Islet precursor cell (in vitro differentiated cells): ENCODE results near the gene DDX1.

Source experiments
- DNase-seq: peaks from one replicate; pipeline ENCODE4 v3.0.0-alpha.2; 2018

The DDX1 gene

DNA sequence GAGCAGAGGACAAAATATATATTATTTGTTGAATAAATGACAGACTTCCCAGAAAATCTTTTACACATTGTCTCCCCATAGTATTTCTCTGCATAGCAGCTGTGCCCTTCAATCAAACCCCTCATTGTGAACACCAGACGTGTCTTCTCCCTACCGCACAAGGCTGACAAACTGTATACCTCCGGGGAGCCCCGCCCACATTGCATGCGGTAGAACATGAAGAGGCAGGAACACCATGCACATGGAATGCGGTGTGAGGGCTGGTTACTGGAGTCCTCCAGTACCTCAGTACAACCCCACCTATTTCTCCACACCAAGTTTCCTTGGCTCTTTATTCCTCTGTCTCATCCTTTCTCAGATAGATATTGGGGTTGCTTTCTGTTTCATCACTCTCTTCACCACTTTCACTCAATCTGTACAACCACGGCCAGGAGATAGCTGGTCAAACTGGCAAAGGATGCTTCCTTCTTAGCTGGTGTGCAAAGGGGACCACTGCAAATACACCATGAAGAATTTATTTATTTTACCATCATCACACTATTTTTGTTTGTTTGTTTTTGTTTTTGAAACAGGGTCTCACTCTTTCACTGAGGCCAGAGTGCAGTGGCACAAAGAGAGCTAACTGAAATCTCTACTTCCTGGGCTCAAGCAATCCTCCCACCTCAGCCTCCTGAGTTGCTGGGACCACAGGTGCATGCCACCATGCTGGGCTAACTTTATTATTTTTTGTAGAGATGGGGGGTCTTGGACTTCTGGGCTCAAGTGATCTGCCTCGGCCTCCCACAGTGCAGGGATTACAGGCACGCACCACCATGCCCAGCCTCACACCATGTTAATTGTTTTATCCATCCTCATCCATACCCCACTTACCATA lies 28.2 kb upstream of the DDX1 start:
- DNase-seq, result no peak

DNA sequence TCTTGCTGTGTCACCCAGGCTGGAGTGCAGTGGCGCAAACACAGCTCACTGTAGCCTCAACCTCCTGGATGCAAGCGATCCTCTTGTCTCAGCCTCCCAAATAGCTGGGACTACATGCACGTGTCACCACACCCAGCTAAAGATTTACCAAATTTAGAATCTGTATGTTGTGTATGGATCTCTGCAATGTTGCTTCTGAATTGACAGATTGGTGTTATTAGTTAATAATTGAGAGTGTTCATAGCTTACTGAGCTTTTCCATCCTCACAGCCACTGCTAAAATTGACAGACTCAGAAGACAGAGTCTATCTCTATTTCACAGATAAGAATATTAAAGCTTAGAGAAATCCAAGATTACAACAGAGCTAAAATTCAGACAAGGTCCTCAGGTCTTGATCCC lies 26.3 kb upstream of the DDX1 start:
- no peak for DNase-seq

DNA sequence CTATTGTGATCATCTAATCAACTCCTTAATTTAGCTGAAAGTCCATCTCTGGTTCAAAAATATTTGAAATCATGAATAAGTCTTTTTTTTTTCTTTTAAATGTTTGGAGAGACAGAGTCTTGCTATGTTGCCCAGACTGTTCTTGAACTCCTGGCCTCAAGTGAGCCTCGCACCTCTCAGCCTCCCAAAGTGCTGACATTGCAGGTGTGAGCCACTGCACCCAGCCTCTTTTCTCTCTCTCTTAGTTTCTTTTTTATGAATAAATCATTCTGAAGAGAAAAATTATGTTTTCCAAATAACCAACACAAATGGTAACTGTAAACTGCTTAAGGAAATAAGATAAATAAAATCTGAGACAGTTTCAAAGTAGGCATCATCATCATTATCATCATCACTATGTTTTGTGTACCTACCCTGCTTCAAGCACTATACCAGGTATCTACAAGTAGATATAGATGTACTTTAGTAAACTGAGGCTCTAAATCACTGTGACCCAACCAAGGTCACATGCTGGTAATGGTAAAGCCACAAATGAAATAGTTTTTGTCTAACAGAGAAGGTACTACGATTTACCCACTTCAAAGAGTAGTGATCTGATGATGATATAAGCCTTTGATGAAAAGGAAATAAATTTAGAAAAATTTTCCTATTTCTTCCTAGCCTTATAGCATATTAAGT lies 25.5 kb upstream of the DDX1 start:
- no peak for DNase-seq

DNA sequence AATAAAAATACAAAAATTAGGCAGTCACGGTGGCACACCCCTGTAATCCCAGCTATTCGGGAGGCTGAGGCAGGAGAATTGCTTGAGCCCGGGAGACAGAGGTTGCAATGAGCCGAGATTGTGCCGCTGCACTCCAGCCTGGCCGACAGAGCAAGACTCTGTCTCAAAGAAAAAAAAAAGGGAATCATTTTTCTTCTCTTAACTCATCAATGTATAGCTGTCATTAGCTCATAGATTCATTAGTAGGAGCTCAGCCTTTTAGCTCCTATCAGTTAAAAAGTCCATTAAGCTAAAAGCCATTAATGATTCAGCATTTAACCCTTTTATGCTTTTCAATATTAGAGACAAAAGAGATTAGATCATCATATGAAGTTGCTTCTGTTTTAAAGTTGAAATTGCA lies 24.8 kb upstream of the DDX1 start:
- DNase-seq, result no peak

DNA sequence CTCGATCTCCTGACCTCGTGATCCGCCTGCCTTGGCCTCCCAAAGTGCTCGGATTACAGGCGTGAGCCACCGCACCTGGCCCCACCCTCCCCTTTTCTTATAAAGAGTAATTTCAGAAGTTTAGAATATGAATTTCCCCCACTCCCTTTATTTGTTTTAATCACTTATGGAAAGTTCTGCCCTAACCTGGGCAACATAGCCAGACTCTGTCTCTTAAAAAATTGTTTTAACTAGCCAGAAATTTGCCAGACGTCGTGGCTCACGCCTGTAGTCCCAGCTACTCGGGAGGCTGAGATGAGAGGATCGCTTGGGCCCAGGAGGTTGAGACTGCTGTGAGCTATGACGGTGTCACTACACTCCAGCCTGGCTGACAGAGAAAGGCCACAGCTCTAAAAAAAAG lies 22.8 kb upstream of the DDX1 start:
- no peak for DNase-seq

DNA sequence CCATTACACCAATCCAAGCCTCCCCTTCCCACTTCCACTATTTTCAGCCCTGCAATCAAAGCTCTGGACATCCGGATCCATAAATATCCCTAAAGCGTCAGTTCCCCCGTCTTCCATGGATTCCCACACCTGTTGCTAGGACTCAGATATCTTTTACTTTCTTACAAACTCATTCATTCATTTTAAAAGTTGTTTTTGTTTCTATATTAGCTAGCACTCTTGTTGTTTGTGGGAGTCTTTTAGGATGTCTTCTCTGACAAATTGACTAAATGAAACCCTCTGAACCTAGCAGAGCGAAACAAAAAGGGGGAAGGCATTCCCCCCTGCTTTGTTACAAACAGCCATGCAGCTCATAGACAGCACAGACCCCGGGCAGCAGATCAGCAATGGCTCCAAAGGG lies 21.6 kb upstream of the DDX1 start:
- no peak for DNase-seq

DNA sequence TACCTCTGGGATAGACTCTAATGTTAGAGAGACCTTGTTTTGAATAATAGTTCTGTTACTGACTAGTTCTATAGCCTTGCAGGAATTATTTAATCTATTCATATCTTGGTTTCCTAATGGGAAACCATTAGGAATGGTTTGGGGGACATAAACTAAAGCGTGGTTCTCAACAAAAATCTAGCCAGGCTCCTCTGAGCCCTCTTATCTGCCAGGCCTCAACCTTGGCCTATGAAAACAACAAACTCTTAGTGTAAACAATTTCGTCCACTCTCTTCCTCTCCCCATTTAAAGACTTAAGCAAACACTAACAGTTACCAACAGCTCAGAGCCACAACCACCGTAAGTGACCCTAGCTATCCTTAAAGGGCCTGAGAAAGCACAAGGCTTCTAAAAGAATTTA lies 19.9 kb upstream of the DDX1 start:
- no peak for DNase-seq

DNA sequence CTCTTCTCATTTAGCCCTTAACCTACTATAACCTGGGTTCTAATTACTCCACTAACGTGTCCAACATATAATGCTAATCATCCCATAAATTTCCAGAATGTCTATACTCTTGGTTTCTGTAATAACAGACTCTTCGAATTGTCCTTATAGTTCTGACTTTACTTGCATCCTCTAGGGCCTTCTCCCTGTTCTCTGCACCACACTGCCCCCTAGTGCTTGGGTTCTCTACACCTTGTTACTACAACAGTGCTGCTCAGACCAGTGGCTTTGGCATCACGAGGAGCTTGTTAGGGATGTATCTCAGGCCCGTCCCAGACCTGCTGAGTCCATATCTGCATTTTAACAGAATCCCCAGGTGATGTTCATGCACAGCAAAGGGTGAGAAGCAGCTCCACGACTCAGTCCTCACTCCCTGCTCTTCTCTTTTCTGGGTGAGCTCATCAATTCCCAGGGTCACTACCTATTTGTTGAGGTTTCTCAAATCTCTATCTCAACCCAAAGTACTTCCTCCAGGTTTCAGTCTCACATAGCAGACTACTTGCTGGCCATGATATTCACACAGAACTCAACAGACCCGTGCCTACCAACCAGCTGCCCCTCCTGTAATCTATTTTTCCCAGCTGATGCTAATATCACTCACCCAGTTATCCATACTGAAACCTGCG lies 14.5 kb upstream of the DDX1 start:
- peak; percentile 94 for DNase-seq

DNA sequence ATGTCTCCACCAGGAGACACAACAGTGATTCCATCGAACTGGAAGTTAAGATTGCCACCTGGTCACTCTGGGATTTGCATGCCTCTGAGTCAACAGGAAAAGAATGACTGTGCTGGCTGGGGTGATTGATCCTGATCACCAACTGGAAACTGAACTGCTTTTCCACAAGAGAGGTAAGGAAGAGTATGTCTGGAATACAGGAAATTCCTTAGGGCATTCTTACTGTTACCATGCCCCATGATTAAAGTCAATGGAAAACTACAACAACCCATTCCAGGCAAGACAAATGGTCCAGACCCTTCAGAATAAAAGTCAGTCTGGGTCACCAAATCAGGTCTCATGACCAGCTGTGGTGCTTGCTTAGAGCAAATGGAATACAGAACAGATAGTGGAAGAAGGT lies 12.0 kb upstream of the DDX1 start:
- DNase-seq, result peak; percentile 94

DNA sequence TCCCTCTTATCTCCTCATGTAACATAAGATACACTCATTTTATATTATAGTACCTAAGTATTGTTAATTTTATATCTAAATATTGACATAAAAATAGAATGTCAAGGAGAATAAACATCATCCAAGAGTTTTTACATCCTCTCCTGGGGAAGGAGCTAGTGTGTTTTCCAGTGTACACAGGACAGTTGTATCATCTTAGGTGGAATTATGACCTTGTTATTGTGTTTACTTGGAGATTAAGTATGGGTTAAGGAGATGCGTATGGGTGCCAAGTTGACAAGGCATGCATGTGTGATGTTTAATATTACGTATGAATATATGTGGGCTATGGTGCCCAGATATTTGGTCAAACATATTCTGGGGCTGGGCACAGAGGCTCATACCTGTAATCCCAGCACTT lies 11.2 kb upstream of the DDX1 start:
- no peak for DNase-seq

DNA sequence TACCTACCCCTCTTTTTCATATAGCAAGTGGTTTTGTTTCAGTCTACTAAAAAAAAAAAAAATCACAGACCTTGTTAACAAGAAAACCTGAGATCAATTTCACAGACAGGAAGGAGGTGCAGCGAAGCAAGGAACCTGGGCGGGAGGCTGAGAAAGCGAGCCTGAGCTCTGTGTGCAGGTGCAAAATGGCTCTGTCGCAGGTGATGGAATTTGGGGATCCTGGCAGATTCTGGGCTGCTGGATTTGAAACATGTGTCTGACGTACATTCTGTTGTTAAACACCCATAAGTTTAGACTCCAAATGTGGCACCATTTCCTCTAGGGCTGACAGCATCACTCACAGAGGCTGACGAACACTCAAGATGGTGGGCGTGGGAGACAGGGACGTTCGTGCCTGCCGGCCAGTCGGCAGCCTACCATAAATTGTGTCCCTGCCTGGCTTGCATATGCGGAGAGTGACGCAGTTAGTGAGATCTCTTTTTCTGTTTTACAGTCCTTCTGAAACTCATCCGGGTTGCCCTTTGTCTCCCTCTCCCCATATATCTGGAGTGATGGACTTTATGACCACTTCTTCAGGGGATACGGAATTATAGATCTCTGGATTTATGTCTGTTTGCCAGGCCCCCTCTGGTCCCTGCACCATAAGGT lies 8.8 kb upstream of the DDX1 start:
- DNase-seq, result no peak

DNA sequence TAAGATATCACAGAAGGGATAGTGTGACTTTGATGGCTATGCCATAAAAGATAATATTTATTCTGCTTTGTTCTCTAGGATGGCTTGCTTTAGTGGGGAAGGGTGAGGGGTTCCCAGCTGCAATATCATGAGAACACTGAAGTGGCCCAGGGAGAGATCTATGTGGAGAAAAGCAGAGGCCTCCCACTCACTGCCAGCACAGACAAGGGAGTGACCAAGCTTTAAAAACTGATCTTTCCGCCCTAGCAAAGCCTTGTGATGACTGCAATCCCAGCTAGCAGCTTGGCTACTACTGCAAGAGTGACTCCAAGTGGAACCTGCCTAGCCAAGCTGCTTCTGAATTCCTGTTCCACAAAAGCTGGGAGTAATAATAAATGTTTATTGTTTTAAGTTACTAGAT lies 7.8 kb upstream of the DDX1 start:
- no peak for DNase-seq

DNA sequence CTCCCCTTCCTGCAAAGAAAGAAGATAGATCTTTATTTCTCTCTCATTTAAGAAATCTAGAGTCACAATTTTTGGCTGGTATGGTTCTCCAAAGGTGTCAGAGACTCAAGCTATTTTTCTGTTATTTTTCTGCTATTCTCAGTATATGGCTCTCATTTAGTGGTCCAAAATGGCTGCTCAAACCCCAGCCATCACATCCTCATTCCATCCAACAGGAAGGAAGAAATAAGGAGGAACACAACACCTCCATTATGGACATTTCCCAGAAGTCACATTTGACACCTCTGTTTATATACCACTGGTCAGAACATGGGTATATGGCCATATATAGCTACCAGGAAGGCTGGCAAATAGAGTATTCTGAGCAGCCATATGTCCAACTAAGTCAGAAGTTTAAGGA lies 7.4 kb upstream of the DDX1 start:
- no peak for DNase-seq

DNA sequence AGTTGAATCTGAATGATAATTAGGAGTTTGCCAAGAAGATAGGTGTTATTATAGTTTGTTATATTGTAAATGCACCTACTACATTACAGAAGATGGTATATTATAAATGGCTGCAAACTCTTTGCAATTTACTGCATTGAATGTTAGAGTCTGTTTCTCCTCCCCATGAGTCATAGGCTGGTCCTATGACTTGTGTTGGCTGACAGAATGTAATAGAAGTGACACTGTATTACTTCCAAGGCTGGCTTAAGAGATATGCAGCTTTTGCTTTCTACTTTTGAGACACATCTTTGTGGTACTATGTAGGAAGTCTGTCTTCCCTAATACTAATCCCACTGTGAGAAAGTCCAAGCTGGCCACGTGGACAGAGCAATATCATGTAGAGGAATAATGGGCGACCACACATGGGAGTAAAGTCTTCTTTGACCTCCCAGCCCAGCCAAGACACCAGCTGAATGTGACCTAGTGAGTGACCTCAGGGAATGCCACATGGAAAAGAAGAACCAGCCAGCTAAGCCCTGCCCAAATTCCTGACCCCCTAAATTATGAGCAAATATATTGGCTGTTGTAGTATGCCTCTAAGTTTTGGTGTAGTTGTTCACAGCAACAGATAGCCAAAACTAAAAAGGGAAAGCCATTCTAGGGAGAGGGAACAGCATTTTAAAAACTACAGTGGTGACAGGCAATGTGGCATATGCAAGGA lies 6.8 kb upstream of the DDX1 start:
- DNase-seq, result no peak

DNA sequence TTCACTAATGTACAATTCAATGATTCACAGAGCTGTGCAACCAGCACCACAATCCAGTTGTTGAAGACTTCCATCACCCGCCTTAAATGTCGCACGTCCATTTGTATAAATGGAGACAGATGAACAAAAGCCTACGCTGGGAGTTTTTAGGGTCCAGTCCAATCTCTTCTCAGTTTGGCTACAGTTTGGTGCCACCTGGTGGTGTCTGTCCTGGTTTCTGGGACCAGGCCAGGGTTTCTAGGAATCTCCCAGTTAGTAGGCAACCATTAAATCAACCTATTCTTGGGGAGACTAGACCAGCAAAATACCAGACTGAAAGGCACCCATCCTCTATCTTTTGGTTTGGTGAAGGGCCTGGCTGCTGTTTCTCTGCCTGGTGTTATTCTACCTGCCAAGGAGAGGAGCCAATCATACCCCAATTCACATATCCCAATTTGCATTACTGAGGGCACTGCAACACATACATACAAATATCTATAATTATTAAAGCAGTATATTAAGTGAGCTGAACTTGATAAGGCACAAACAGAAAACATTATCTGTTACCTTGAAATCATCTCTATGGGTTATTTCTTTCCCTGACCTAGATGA lies 3.2 kb upstream of the DDX1 start:
- DNase-seq, result peak; percentile 81

DNA sequence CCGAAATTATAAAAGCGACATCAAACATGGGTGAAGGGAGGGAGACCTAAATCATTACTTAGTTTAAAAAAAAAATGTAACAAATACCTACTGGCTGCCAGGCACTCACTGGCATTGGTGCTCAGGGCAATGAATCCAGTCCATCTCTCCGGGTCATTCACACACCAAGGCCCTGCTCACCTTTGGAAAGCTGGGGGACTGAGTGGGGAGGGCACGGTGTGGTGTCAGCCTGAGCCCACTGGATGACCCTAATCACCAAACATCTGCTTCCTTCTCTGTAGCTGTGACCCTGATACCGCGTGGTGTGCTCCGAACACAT lies 336 bp upstream of the DDX1 start:
- DNase-seq, result no peak

DNA sequence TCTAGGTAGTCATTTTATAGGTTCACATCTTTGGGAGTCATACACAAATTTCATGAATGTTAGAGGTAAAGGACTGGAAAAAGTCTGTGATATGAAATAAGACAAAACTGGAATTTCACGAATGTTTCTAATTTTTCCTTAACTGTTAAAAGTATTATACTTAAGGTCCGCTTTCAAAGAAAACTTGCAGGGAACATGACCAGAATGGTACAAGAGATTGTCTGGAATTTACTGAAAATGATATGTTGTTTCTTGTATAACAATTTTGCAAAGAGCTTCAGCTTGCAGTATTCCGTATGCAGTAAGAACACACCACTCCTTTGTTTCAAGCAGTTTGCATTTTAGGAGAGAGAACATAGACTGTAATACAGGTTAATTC lies 1.6 kb downstream of the DDX1 start:
- DNase-seq, result no peak

DNA sequence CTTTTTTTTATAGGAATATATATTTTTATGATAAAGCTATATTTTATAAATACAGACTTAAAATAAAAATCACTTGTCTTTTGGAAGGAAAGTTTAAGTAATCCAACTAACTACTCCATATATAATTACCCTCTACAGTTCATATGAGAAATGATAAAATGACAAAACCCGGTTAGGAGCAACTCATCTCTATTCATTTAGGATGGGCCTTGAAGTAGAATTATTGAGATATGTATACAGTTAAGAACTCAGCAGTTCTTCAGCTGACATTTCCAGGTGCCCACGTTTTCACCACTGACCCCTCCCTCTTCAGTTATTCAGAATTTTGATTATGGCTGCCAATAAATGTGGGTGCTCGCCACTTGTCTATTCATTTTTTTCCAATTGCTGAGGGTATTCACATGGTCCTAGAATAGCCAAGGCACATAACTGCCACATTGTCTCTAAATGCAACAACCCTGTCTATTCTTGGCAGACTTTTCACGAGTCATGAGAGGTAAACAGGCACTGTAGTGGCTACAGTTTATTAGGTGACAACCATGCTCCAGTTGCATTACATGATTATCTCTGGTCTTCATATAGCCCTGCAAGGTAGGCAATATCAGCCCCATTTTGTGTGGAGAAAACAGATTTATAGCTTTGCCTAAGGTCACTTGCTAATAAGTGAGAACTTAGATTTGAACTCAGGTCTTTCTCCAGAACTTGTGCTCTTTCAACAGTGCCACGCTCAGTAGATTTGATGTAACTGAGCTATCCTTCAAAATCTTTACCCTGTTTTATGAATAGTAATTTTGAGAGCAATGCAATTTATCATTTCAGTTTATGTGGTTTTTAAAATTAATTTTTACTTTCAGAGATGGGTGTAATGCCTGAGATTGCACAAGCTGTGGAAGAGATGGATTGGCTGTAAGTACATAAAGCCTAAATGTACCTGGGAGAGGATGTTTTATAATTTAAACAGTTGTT lies 2.9 kb downstream of the DDX1 start:
- DNase-seq, result no peak

DNA sequence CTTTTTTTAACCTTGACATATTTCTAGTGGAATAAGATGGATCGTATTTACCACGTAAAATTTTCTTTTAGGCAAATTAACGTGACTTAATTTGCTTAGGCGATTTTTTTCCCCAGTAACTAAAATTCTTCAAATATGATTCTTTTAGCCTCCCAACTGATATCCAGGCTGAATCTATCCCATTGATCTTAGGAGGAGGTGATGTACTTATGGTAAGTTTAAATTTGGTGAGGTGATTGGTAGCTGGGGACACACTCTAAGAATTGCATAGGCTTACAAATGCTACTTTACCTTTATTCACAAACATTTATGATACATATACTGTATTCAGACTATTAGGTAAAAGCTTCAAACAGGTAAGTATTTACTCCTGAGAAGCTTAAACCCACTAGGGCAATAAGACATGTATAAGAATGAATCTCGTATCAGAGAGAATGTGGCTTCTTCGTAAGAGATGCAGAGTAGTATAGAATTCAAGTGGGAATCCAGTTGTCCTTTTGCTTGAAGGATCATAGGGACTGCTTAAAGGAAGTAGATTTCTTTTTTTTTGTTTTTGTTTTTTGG lies 3.8 kb downstream of the DDX1 start:
- DNase-seq, result no peak

DNA sequence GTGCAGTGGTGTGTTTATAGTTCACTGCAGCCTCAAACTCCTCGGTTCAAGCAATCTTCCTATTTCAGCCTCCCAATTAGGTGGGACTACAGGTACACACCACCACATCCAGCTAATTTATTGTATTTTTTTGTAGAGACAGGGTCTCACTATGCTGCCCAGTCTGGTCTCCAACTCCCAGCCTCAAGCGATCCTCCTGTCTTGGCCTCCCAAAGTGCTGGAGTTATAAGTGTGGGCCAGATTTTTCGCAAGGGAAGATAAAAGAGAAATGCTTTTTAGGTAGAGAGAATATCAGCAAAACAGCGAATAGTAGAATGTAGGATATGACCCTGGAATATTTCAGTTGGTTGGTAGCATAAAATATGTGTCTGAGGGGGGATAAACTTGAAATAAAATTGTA lies 4.3 kb downstream of the DDX1 start:
- DNase-seq, result no peak

DNA sequence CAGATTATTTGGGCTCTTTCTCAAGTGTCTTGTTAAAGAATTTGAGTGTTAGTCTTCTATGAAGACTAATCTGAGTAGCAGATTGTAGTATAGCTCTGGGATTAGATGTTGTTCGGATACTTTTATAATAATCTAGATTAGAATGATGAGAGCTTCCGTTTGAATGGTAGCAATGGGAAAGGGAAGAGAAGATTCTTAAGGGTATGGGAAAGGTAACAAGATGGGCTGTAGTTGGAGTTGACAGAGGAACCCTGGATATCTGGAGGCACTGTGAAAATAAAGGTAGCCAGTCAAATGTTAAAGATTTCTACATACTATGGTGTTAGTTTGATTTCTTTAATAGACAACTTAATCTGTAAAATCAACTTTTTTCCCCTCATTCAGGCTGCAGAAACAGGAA lies 4.7 kb downstream of the DDX1 start:
- no peak for DNase-seq
